OCI-LY3 (cell line): Measurements from ENCODE around the gene NRG4.
"Not testable (repeated sequence)": the region's sequence is repeated elsewhere in the genome, so short reads cannot be mapped to it uniquely, and the experiment has no call there.

Experiments
- H2AFZ ChIP-seq: fragments of 200-600, 300-600 bp; shearing (Covaris generic); 2 replicates; pipeline ENCODE4 v1.6.0; 2014; ENCODE audit warnings: antibody characterized with exemption, low read depth, low read length
- H3K27ac ChIP-seq: fragments of 200-600, 300-600 bp; sonication (generic); 2 replicates; pipeline ENCODE4 v1.5.1; 2014; ENCODE audit warnings: mild to moderate bottlenecking, low read length, moderate library complexity, mixed read lengths
- H3K27me3 ChIP-seq: fragments of 200-600, 300-600 bp; sonication (generic); 2 replicates; pipeline ENCODE4 v1.6.1; 2014; ENCODE audit warnings: low read depth, low read length, mixed read lengths
- H3K36me3 ChIP-seq: fragments of 200-600, 300-600 bp; sonication (generic); replicated peaks from 2 replicates; pipeline ENCODE3; 2014; ENCODE audit warnings: low read depth, low read length, mixed read lengths
- H3K4me1 ChIP-seq: fragments of 300-600, 200-600 bp; sonication (generic); 2 replicates; pipeline ENCODE4 v1.6.1; 2014; ENCODE audit warnings: low read length, mixed read lengths
- H3K4me2 ChIP-seq: fragments of 200-600, 300-600 bp; sonication (generic); 2 replicates; pipeline ENCODE4 v1.6.1; 2014; ENCODE audit warnings: low read length, mixed read lengths
- H3K4me3 ChIP-seq: fragments of 300-600, 200-600 bp; sonication (generic); 2 replicates; pipeline ENCODE4 v1.5.1; 2014; ENCODE audit warnings: antibody characterized with exemption, mild to moderate bottlenecking, low read length, moderate library complexity
- H3K79me2 ChIP-seq: fragments of 300-600, 200-600 bp; shearing (Covaris generic); 2 replicates; pipeline ENCODE4 v1.6.1; 2014; ENCODE audit warnings: mild to moderate bottlenecking, low read length, mixed read lengths
- H3K9ac ChIP-seq: fragments of 300-600, 200-600 bp; shearing (Covaris generic); 2 replicates; pipeline ENCODE4 v1.6.0; 2014; ENCODE audit warnings: mild to moderate bottlenecking, low read length, moderate library complexity
- H3K9me3 ChIP-seq: fragments of 200-600, 300-600 bp; shearing (Covaris generic); 2 replicates; pipeline ENCODE4 v1.6.1; 2014; ENCODE audit warnings: low read length, mixed read lengths; ENCODE audit not compliant: insufficient read depth
- H4K20me1 ChIP-seq: fragments of 200-600, 300-600 bp; sonication (generic); 2 replicates; pipeline ENCODE4 v1.6.1; 2016; ENCODE audit warnings: low read length, mixed read lengths; ENCODE audit not compliant: insufficient read depth
- CTCF ChIP-seq: fragments of 200-600, 300-600 bp; sonication (generic); IDR thresholded peaks from 2 replicates; pipeline ENCODE4 v1.5.1; 2014; ENCODE audit warnings: antibody characterized with exemption, low read length, low read depth
- EZH2phosphoT487 ChIP-seq: fragments of 200-600 bp; shearing (Covaris generic); IDR thresholded peaks from 2 replicates; pipeline ENCODE4 v1.6.1; 2018; ENCODE audit warnings: antibody characterized with exemption, mixed run types, low read depth

Gene NRG4

GRCh38 chr15:76033438-76033837 lies 21.2 kb upstream of the NRG4 start:
- H4K20me1 ChIP-seq = no peaks in the 10 kb centered on the region
- no peak overlapping the region for H3K9ac ChIP-seq
- H3K4me3 ChIP-seq = no peak overlapping the region
- H3K27me3 ChIP-seq = no peaks in the 10 kb centered on the region
- peaks cover 4% of the 10 kb centered on the region for H3K36me3 ChIP-seq
- TF ChIP-seq CTCF (no peak), EZH2phosphoT487 (no peak)
- no peak overlapping the region for H3K27ac ChIP-seq
- no peaks in the 10 kb centered on the region for H3K79me2 ChIP-seq
- no peak overlapping the region for H3K4me2 ChIP-seq
- H3K9me3 ChIP-seq = no peaks in the 10 kb centered on the region
- no peak overlapping the region for H2AFZ ChIP-seq
- no peaks in the 10 kb centered on the region for H3K4me1 ChIP-seq

DNA sequence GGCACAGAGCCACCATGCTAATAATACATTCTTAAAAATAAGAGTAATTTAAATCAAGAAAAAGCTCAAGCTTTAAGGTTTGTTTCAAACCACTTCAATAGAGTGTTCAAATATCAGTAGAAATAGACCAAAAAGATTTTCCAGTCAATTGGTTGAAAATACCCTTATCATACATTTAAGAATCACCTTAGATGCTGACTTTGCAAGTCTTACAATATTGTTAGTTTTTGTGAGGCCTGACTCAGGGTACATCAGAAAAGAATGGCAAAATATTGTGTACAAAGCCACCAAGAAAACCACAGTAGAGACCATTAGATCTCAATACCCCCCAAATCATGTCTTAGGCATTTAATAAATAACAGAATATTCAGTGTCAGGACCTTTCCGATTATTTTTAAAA lies 19.8 kb upstream of the NRG4 start:
- H4K20me1 ChIP-seq = no peaks in the 10 kb centered on the region

DNA sequence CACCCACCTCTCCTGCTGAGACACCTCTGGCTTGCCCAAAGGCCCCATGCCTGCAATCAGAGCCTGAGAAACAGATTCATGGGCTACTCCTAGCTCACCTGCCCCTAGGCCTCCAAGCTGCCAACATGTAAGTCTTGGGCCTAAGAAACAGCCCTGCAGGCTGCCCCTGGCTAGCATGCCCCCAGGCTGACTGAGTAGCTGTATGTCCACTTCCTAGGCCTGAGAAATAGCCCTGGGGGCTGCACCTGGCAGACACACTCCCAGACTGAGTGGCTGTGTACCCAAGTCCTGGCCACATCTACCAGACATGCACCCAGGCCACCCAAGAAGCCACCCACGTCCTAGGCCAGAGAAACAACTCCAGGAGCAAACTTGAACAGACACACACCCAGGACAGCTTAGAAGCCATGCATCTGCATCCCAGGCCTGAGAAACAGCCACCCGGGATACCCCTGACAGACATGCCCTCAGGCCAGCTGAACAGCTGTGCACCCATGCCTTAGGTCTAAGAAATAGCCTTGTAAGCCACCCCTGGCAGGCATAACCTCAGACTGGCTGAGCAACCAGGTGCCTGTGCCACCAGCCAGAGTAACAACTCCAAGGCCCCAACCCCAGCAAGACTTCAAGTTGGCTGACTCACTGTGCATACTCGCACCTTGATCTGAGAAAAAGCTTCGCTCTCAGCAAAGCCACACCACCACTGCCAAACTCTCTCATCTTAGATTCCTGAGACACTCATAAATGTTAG lies 12.0 kb upstream of the NRG4 start:
- Histone ChIP-seq H3K79me2 (no peaks in the 10 kb centered on the region; the same call in 1 of the 2 replicates), H3K9ac (no peak overlapping the region), H4K20me1 (no peaks in the 10 kb centered on the region), H3K4me3 (no peak overlapping the region), H2AFZ (no peak overlapping the region), H3K4me1 (no peaks in the 10 kb centered on the region), H3K9me3 (peaks cover 10% of the 10 kb centered on the region; the same call in 1 of the 2 replicates), H3K27me3 (no peaks in the 10 kb centered on the region), H3K4me2 (no peak overlapping the region), H3K27ac (no peak overlapping the region), H3K36me3 (peaks cover 17% of the 10 kb centered on the region)
- TF ChIP-seq CTCF (no peak), EZH2phosphoT487 (no peak)

More for the DNA sequence above, 19.8 kb upstream of the NRG4 start:
- no peak overlapping the region for H3K9ac ChIP-seq
- H3K4me3 ChIP-seq = no peak overlapping the region
- no peaks in the 10 kb centered on the region; the same call in 1 of the 2 replicates for H3K79me2 ChIP-seq
- H3K27ac ChIP-seq = no peak overlapping the region
- H3K9me3 ChIP-seq = no peaks in the 10 kb centered on the region
- H3K4me2 ChIP-seq = no peak overlapping the region
- H3K27me3 ChIP-seq = no peaks in the 10 kb centered on the region
- H3K4me1 ChIP-seq = no peaks in the 10 kb centered on the region
- TF ChIP-seq CTCF (no peak), EZH2phosphoT487 (no peak)
- no peak overlapping the region for H2AFZ ChIP-seq
- H3K36me3 ChIP-seq = no peaks in the 10 kb centered on the region

DNA sequence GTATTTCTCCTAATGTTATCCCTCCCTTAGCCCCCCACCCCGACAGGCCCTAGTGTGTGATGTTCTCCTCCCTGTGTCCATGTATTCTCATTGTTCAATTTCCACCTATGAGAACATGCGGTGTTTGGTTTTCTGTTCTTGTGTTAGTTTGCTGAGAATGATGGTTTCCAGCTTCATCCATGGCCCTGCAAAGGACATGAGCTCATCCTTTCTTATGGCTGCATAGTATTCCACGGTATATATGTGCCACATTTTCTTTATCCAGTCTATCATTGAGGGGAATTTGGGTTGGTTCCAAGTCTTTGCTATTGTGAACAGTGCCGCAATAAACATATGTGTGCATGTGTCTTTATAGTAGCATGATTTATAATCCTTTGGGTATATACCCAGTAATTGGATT lies 1.2 kb upstream of the NRG4 start:
- not testable (repeated sequence) for H4K20me1 ChIP-seq, H3K36me3 ChIP-seq, H3K27ac ChIP-seq, H3K79me2 ChIP-seq, H3K27me3 ChIP-seq, H3K4me3 ChIP-seq, H3K9ac ChIP-seq, H3K9me3 ChIP-seq, H2AFZ ChIP-seq, H3K4me1 ChIP-seq, H3K4me2 ChIP-seq
